OCI-LY7 (cell line): ENCODE data around the gene WNT9B. TPM values are rescaled to one million over a fixed set of nuclear protein-coding genes. Genes with fewer than 3 reads are reported as not detected.

Experiments used
- BruUV-seq: library from RNA; stranded (reverse); fragments of 400-500 nt; replicated peaks from 2 replicates; lab custom pipeline; 2021; lab: Mats Ljungman, UMichigan
- CTCF ChIA-PET: fragments of 300-600 bp; sonication (Branson Sonifier 250); formaldehyde crosslinking; loops from one replicate; lab custom pipeline; 2022; ENCODE audit warnings: antibody characterized with exemption; ENCODE audit not compliant: unreplicated experiment; lab: Charles Lee
- POLR2A ChIA-PET: fragments of 300-600 bp; sonication (Branson Sonifier 250); formaldehyde crosslinking; loops from one replicate; lab custom pipeline; 2022; ENCODE audit warnings: antibody characterized with exemption; lab: Charles Lee
- DNase-seq: peaks from one replicate; pipeline ENCODE4 v3.0.0-alpha.2; 2015; ENCODE audit warnings: low spot score
- H2AFZ ChIP-seq: fragments of 200-600 bp; sonication (generic), shearing (Covaris generic); 2 replicates; pipeline ENCODE4 v1.6.1; 2014; ENCODE audit warnings: mild to moderate bottlenecking, antibody characterized with exemption, low read length, moderate library complexity
- H3K27ac ChIP-seq: fragments of 200-600 bp; sonication (generic); 2 replicates; pipeline ENCODE4 v1.5.1; 2014; ENCODE audit warnings: mixed run types, low read depth, mild to moderate bottlenecking, moderate library complexity, low read length, inconsistent platforms; ENCODE audit not compliant: poor library complexity, severe bottlenecking
- H3K36me3 ChIP-seq: fragments of 200-600 bp; sonication (generic); 2 replicates; pipeline ENCODE4 v1.6.1; 2014; ENCODE audit warnings: mild to moderate bottlenecking, antibody characterized with exemption, low read length, moderate library complexity, mixed read lengths; ENCODE audit not compliant: insufficient read depth
- H3K4me1 ChIP-seq: fragments of 200-600 bp; sonication (generic); 2 replicates; pipeline ENCODE4 v1.5.1; 2014; ENCODE audit warnings: mild to moderate bottlenecking, low read length; ENCODE audit not compliant: insufficient read depth, poor library complexity, severe bottlenecking
- H3K4me2 ChIP-seq: fragments of 200-600 bp; sonication (generic); 2 replicates; pipeline ENCODE4 v1.6.1; 2014; ENCODE audit warnings: mild to moderate bottlenecking, low read length
- H3K4me3 ChIP-seq: fragments of 200-600 bp; sonication (generic); 2 replicates; pipeline ENCODE4 v1.5.1; 2014; ENCODE audit warnings: mild to moderate bottlenecking, low read depth, low read length; ENCODE audit not compliant: poor library complexity, severe bottlenecking
- H3K79me2 ChIP-seq: fragments of 200-600 bp; sonication (generic); 2 replicates; pipeline ENCODE4 v1.6.1; 2016; ENCODE audit warnings: low read depth, mild to moderate bottlenecking, low read length, moderate library complexity, mixed read lengths; ENCODE audit not compliant: insufficient read depth
- H3K9me2 ChIP-seq: fragments of 200-600 bp; sonication (generic); 2 replicates; pipeline ENCODE4 v1.6.1; 2016; ENCODE audit warnings: mild to moderate bottlenecking, low read length, mixed read lengths; ENCODE audit not compliant: insufficient read depth
- H3K9me3 ChIP-seq: fragments of 200-600 bp; sonication (generic); 2 replicates; pipeline ENCODE4 v1.6.1; 2014; ENCODE audit warnings: mild to moderate bottlenecking, mixed run types, low read length, mixed read lengths
- H4K20me1 ChIP-seq: fragments of 200-600 bp; sonication (generic); 2 replicates; pipeline ENCODE4 v1.6.1; 2014; ENCODE audit warnings: mild to moderate bottlenecking, antibody characterized with exemption, low read length, moderate library complexity, mixed read lengths; ENCODE audit not compliant: insufficient read depth
- EZH2phosphoT487 ChIP-seq: fragments of 200-600 bp; sonication (generic); IDR thresholded peaks from 2 replicates; pipeline ENCODE4 v1.6.1; 2018; ENCODE audit warnings: low read depth, borderline replicate concordance, mild to moderate bottlenecking, mixed run types, antibody characterized with exemption, low read length, moderate library complexity, mixed read lengths
- intact Hi-C: fragments of 100-400 bp; cut with micrococcal nuclease; formaldehyde crosslinking; loops from one replicate; pipeline ENCODE4 v1.10.0; 2022; ENCODE audit not compliant: unreplicated experiment
- total RNA-seq, 2 experiments: library from RNA; depleted of rRNA in 1 of 2; stranded (reverse); fragments of >200 nt in 1 of 2; shearing (Covaris generic) in 1 of 2; gene quantifications; 2 replicates each; pipeline ENCODE4 v1.2.3, GENCODE V29; 2014 to 2022
- TF ChIP-seq, protein P1 (sequence below): fragments of 200-600 bp; sonication (generic); conservative IDR thresholded peaks from 2 replicates; pipeline ENCODE4 v1.5.1; 2014; ENCODE audit warnings: mild to moderate bottlenecking, antibody characterized with exemption, low read length, moderate library complexity, mixed read lengths

WNT9B gene
- total RNA-seq, 2 experiments from 2014 or later: not detected

DNA sequence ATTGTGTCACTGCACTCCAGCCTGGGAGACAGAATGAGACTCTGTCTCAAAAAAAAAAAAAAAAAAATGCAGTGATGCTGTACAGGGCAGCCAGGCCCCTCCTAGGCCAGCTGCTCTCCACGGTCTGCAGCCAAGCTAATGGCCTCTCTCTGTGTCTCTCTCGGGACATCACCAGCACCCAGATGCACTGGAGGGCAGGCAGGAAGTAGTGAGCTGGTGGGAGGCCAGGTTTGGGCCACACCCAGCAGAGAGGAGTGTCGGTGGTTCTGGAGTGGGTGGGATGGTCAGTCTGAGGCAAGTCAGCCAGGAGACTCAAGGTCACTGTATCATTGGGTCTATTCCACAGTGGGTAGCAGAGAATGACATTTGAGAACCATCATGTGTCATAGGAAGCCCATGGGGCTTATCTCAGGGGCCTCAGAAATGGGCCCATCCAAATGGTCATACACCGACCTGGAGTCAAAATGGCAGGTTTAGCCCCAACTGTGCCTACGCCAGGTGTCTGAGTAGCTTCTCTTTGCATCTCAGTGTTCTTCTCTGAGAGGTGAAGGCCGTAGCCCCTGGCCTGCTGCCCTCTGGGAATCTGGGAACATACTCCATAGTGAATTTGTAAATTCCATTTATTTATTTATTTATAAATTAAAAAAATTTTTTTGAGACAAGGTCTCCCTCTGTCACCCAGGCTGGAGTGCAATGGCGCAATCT, 22.7 kb downstream of the WNT9B start:
- no peak for TF ChIP-seq EZH2phosphoT487
- TF ChIP-seq, protein P1, sequence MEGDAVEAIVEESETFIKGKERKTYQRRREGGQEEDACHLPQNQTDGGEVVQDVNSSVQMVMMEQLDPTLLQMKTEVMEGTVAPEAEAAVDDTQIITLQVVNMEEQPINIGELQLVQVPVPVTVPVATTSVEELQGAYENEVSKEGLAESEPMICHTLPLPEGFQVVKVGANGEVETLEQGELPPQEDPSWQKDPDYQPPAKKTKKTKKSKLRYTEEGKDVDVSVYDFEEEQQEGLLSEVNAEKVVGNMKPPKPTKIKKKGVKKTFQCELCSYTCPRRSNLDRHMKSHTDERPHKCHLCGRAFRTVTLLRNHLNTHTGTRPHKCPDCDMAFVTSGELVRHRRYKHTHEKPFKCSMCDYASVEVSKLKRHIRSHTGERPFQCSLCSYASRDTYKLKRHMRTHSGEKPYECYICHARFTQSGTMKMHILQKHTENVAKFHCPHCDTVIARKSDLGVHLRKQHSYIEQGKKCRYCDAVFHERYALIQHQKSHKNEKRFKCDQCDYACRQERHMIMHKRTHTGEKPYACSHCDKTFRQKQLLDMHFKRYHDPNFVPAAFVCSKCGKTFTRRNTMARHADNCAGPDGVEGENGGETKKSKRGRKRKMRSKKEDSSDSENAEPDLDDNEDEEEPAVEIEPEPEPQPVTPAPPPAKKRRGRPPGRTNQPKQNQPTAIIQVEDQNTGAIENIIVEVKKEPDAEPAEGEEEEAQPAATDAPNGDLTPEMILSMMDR: no peak
- ChIA-PET CTCF (no interaction called here), POLR2A (no interaction called here)
- Histone ChIP-seq H3K4me1 (peaks cover 9% of the 10 kb centered on the region), H3K27ac (no peak overlapping the region), H4K20me1 (no peaks in the 10 kb centered on the region), H3K4me3 (no peak overlapping the region), H3K79me2 (no peaks in the 10 kb centered on the region), H3K9me3 (no peaks in the 10 kb centered on the region), H3K9me2 (no peaks in the 10 kb centered on the region), H3K36me3 (no peaks in the 10 kb centered on the region), H2AFZ (no peak overlapping the region), H3K4me2 (no peak overlapping the region)
- BruUV-seq: no TSS peak
- no peak for DNase-seq
- intact Hi-C loops: no loop called here

DNA sequence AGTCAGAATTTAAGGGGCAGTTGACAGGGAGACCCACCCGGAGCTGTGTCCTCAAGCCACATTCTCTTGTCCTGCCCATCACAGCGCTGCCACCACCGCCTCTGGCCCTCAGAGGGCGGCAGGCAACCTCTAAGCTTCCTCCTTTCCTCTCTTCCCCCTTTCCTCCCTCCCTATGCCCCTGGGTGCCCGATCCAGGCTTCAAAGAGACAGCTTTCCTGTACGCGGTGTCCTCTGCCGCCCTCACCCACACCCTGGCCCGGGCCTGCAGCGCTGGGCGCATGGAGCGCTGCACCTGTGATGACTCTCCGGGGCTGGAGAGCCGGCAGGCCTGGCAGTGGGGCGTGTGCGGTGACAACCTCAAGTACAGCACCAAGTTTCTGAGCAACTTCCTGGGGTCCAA, 23.5 kb downstream of the WNT9B start:
- H2AFZ ChIP-seq: no peak overlapping the region

More for the DNA sequence above, 23.5 kb downstream of the WNT9B start:
- ChIA-PET CTCF (no interaction called here), POLR2A (no interaction called here)
- no TSS peak for BruUV-seq
- TF ChIP-seq EZH2phosphoT487: no peak
- TF ChIP-seq, protein P1: no peak
- peaks cover 9% of the 10 kb centered on the region for H3K4me1 ChIP-seq
- no peaks in the 10 kb centered on the region for H3K9me2 ChIP-seq
- H3K4me3 ChIP-seq: no peak overlapping the region
- no peaks in the 10 kb centered on the region for H4K20me1 ChIP-seq
- H3K9me3 ChIP-seq: no peaks in the 10 kb centered on the region
- no peak overlapping the region for H3K27ac ChIP-seq
- H3K79me2 ChIP-seq: no peaks in the 10 kb centered on the region
- intact Hi-C loops: no loop called here
- DNase-seq: no peak
- H3K4me2 ChIP-seq: no peak overlapping the region
- no peaks in the 10 kb centered on the region for H3K36me3 ChIP-seq
